ENCODE measurements around the gene MARS2. TPM values are rescaled to one million over a fixed set of nuclear protein-coding genes. Genes with fewer than 3 reads are reported as not detected.

The MARS2 gene
- total RNA-seq, result 2.5 and 4.5 TPM in 2 replicates

GRCh38 chr2:197705121-197705911 lies at the start of gene MARS2:
Gene MARS2, plus strand, starts transcription at chr2:197705369. Its CDS starts 37 bp downstream, at chr2:197705406.

GRCh38 chr2:197675246-197675645 lies 29.9 kb upstream of the MARS2 start, which contains the start of gene RFTN2:
Gene RFTN2, minus strand, starts transcription at chr2:197675587. Its CDS starts 129 bp downstream, at chr2:197675458.

Other genes with a start within 250 kb of the MARS2 start
- 132 and 142 TPM in 2 replicates for gene HSPD1, start 205.5 kb upstream of the MARS2 start, total RNA-seq
- 48.7 and 102 TPM in 2 replicates for gene HSPE1, start 205.0 kb upstream of the MARS2 start, total RNA-seq
- gene MOB4, start 189.3 kb upstream of the MARS2 start, total RNA-seq, result 26.1 and 31.1 TPM in 2 replicates
- 0.72 and 5.0 TPM in 2 replicates for gene RFTN2, start 29.8 kb upstream of the MARS2 start, total RNA-seq
- not detected in 2 replicates for gene BOLL, start 80.0 kb downstream of the MARS2 start, total RNA-seq
- 9.2 and 21.2 TPM in 2 replicates for gene PLCL1, start 99.2 kb downstream of the MARS2 start, total RNA-seq

All from cardiac atrium fibroblast (primary cell).